GM18870 (cell line): ENCODE data around the gene DOCK9.

Experiments
- ATAC-seq: cut with Tn5 transposase; IDR thresholded peaks from one replicate; pipeline ENCODE4 v1.9.1; 2021; ENCODE audit warnings: moderate library complexity; ENCODE audit not compliant: unreplicated experiment

Gene DOCK9

GRCh38 chr13:98997738-98998641 is 20.1 kb upstream of the DOCK9 start:
- no peak for ATAC-seq

GRCh38 chr13:98997011-98997730 is 19.3 kb upstream of the DOCK9 start:
- ATAC-seq: no peak

GRCh38 chr13:98996046-98996445 is 18.2 kb upstream of the DOCK9 start:
- no peak for ATAC-seq

- ATAC-seq: no peak
Observed at GRCh38 chr13:98994896-98995295, 17.0 kb upstream of the DOCK9 start.

- ATAC-seq: no peak
Observed at GRCh38 chr13:98994080-98994479, 16.2 kb upstream of the DOCK9 start.

GRCh38 chr13:98992355-98992754 is 14.5 kb upstream of the DOCK9 start:
- ATAC-seq: no peak

GRCh38 chr13:98990701-98991100 is 12.8 kb upstream of the DOCK9 start:
- ATAC-seq: no peak

GRCh38 chr13:98989469-98990235 is 11.8 kb upstream of the DOCK9 start:
- no peak for ATAC-seq

GRCh38 chr13:98988780-98989179 is 10.9 kb upstream of the DOCK9 start:
- ATAC-seq: no peak

- no peak for ATAC-seq
Observed at GRCh38 chr13:98988277-98988676, 10.4 kb upstream of the DOCK9 start.

GRCh38 chr13:98987275-98987674 is 9.4 kb upstream of the DOCK9 start:
- ATAC-seq: no peak

- ATAC-seq: no peak
Observed at GRCh38 chr13:98986226-98986846, 8.5 kb upstream of the DOCK9 start.

- ATAC-seq: no peak
Observed at GRCh38 chr13:98985591-98985990, 7.7 kb upstream of the DOCK9 start.

- ATAC-seq: no peak
Observed at GRCh38 chr13:98984983-98985382, 7.1 kb upstream of the DOCK9 start.

- ATAC-seq: no peak
Observed at GRCh38 chr13:98984118-98984517, 6.3 kb upstream of the DOCK9 start.

- ATAC-seq: no peak
Observed at GRCh38 chr13:98983182-98983581, 5.3 kb upstream of the DOCK9 start.

- no peak for ATAC-seq
Observed at GRCh38 chr13:98981369-98982080, 3.7 kb upstream of the DOCK9 start.

- ATAC-seq: no peak
Observed at GRCh38 chr13:98979012-98979660, 1.3 kb upstream of the DOCK9 start.

- ATAC-seq: no peak
Observed at GRCh38 chr13:98978280-98978679, 416 bp upstream of the DOCK9 start.

GRCh38 chr13:98976941-98977340 is 923 bp downstream of the DOCK9 start:
- ATAC-seq: no peak
